Kasumi-1 (cell line): Measurements from ENCODE around the gene PRKN.

Experiments used
- DNase-seq, 2 experiments: peaks; one replicate each; lab custom pipeline; 2025; lab: John Stamatoyannopoulos, UW

Gene PRKN

DNA sequence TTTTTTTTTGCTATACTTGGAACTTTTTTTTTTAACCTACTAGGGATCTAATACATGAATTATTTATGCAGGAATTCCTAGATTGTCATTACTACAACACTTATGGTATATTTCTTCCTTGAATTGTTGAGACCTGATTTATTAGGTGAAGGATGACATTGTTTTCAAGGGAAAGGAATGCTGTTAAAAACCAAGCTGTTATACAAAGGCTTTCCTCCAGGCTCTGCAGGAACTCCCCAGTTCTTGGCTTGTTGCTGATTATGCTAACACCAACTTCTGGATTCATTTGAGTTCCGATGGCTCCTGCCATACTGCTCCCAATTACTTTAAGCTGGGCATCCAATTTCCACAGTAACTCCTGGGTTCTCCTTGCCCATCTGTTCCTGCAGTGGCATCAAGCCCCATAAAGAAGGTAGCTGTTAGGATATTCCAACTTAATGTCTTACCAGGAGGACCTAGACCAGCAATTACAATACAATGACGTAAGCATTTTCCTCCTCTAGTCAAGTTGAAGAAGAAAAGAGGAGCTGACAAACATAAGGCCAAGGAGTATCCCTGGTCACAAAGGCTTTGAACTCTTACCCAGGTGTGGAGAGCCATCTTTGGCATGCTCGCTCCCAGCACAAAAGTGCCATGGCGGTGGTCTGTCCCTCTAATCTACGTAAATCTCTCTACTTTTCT, 1237.8 kb downstream of the PRKN start:
- no peak for DNase-seq

DNA sequence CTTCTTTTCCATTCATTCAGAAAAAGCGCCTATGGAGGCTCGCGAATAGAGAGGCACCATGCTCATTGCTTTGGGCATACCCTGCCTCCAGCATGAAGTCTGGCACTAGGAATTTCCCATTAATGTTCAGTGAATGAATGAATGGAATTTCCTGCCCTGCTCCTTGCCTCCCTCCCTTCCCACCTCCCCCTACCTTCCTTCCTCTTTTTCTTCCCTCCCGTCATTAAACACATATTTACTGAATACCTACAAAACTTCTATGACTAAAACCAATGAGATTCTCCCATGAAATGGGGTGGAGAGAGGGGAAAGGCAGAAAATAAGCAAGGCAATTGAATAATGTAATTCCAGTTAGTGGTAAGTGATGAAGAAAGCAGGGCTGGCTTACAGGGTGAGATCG, 1239.9 kb downstream of the PRKN start:
- no peak for DNase-seq

DNA sequence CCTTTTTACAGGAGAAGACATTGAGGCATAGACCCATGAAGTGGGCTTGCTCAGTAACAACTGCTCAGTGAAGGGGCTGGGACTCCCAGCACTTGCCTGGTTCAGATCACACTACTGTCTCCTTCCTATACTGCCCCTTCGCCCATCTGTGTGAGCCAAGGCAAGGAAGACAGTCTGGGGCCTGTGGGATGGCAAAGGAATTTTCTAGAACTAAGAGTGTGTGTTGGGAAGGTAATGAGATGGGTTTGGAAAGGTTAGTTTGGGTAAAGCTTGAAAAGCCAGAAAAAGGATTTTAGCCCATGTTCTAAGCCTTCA, 1240.4 kb downstream of the PRKN start:
- no peak for DNase-seq

DNA sequence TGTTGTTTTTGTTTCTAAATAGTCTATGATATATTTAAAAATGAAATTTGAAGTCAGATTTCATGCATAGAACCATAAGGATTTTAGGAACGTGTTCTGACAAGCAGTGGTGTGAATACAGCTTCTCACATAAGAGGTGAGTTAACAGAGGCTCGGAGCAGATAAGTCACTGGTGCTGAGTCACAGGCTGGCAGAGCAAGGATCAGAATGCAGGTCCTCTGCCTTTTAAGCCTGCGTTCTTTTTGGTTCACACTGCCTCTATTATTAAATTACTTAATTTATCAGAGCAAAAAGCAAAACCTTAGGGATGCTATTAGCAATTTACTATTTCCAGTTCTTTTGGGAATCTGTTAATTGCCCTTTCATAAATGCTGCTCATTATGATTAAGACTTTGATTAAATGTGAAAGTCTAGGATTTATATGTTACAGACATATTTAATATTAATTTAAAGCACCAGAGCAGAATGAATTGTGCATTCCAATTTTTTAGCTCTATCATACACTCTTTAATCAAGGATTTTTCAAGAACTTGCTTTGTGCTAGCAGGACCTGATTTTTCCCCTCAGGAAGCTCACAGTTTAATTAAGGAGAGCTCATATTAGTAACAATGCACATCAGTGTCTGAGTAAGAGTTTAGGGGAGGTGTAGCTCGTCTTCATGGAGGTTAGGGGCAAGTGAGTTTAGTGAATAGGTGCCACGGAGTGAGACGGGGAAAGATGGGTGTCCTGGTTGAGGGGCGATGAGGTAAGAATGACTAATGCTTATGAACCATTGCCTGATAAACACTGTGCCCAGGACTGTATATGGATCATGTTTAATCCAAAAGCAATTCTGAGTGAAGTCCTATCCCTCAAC, 1241.0 kb downstream of the PRKN start:
- no peak for DNase-seq

DNA sequence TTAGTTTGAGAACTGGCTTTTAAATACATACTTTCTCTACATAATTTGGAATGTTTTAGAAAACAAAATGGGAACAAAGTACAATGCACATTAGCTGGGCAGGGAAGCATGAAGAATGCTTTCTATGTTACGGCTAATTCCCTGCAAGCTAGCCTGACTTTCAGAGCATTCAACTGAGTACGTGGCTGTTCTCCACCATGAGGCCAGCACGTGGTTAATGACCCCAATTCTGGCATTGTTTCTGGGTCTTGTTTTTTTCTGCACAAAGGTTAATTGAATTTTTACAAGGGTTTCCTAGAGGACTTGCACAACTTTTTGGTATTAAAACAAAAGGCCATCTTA, 1245.1 kb downstream of the PRKN start:
- no peak for DNase-seq

DNA sequence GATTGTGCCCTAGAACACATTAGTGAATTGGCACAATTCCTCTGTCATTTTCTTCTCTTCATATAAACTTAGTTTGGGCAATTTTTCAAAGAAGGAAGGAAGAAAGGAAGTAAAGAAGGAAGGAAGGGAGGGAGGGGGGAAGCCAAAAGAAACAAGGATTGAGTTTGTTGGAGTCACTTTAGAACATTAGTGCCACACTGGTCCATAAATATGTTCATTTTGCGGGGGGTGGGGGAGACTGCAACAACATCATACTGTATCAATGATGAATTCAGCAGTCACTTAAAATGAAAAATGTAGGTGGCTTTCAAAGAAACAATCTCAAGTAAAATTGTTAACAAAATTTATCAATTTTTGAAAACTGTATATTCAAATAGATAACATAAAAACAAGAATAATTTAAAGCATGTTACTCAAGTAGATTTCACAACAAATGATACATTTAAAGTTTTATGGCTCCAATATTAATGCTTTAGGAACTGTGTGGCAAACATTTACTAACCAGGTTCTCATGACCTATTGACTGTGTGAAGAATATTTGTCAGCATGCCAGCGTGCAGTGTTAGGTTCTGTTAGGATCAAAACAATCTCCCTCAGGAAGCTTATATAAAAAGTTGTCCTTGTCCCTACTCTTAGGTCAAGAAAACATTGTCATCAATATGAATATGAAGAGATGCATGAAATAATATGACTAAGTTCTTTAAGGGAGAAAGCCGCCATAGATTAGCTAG, 1245.6 kb downstream of the PRKN start:
- DNase-seq, result no peak

DNA sequence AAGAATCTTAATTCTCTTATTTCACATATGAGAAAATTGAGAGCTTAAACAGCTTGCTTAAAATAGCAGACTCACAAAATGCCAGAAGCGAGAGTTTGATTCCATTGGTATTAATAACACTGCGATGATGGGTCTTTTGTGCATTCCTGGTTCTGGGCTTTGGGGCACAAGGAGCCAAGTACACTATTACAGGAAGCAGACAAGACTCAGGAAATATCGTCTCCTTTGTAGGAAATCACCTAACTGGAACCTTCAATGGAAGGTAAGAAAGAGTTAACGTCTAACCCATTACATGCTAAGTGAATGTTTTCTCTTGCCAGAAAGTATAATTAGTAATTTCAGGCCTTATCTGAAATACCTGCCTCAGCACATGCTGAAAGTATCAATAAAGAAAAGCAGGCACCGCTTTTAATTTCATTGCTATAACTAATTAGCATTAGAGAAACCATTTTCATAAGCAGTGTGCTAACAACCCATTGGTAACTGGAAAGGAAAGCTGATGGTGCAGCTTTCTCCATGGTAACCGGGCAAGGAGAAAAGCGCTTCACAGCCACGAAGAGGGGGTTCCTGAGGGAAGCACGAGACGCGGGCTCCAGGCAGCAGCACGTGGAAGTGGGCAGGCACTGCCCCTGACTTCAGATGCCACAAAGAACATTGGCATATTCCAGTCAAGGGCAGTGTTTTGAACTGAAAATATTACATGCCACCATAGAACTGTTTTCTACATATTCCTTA, 1247.0 kb downstream of the PRKN start:
- DNase-seq, result no peak

DNA sequence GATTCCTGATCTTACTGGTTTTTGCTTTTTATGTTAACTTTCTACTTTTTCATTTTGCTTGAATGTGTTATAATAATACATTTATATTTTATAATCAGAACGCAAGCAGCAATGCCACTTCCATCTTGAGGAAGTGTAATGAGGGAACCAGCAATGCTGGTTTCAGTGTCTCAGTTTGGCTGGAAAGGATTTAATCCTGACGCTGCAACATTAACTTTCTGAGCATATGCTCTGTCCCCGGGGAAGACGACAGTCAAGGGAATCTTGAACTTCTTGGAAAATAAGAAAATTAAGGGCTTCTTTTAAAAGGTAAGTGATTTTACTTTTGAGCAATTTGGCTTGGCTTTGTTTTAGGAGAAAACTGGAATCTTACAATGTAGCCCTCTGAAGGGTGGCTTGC, 1248.2 kb downstream of the PRKN start:
- no peak for DNase-seq

DNA sequence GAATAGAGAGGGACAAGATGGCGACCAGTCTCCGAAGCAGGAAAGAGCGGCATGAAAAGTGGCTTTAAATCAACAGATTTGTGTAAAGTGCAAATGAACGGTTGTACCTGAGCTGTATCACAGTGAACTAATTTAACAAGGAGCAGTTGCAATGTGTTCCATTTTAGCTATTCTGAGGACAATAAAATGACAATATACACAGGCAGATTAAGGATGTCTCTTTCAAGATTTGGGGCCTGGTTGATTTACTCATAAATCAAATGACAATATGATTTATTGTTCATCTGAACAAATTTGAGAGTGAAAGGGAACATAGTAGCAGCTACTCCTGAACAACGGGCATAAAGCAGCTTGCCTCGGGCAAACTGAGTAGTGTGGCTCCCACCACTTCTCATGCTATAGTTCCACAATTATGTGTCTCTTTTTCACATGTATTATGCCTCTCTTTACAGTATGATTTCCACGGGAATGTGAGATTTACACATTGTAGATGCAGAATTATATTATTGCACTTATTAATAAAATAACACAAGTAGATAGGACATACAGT, 1249.6 kb downstream of the PRKN start:
- no peak for DNase-seq

DNA sequence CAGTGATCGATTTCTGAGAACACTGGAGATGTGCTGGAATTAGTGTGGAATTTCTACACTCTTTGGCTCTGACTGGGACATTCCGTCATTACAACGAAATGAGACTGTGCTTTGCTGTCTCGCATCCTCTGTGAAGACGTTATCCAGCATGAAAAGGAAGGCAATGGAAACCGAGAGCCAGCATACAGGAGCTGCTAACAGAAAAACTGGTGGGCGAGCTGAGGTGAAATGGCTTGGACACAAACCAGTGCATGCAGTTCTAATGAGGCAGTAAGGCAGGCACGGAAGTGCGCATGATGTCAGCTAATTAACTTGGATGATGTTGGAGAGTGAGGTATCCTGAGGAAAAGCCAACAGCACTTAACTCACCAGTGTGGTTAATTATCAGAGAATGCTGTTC, 1250.9 kb downstream of the PRKN start:
- no peak for DNase-seq

DNA sequence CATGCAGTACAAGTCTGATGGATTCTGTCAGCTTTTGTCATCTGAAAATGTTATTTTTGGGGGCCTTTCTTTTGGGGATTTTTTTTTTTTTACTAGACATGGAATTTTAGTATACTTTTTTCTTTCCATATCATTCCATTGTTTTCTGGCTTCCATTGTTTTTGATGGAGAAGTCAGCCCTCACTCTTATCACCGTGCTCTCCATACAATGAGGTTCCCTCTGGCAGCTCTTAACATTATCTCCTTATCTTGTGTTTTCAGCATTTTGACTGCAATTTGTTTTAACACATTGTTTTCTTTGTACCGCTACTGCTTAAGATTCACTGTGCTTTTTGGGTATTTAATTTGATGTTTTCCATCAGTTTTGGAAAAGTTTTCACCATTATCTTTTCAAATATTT, 1262.2 kb downstream of the PRKN start:
- DNase-seq, result no peak

DNA sequence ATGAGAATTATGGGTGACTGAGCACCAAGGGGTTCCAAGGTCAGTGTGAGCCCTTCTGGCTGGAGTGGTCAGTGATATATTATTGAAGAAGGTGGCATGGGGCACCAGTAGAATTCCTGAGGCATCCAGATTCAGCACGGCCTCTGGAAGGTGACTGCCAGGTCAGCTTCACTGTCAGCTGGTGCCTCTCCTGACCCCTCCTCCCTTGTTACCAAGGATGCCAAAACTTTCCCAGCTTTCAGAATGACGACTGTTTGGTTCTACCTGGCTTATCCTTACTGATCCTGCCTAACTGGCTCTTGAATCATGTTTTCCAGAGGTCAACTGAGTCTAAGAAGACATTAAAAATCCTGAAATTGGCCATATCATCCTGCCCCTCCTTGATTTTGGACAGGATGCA, 1264.5 kb downstream of the PRKN start:
- DNase-seq, result no peak

DNA sequence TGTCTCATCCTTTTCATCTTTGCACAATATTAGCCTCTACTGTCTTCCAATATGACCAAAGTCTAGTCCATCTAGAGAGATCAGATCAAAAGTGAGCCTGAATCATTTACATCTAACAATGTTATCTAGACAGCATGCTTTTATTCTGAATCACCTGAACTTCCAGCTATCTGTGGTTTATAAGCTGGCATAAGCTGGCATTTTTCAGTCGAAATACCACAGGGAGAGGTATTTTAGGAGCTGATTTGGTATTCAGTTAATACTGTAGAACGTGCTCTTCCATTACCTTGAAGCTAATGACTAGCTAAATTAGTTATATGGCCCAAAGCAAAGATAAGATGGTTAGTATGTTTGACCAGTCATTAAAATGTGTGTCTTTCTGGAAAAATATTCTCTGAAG, 1265.4 kb downstream of the PRKN start:
- DNase-seq, result no peak

DNA sequence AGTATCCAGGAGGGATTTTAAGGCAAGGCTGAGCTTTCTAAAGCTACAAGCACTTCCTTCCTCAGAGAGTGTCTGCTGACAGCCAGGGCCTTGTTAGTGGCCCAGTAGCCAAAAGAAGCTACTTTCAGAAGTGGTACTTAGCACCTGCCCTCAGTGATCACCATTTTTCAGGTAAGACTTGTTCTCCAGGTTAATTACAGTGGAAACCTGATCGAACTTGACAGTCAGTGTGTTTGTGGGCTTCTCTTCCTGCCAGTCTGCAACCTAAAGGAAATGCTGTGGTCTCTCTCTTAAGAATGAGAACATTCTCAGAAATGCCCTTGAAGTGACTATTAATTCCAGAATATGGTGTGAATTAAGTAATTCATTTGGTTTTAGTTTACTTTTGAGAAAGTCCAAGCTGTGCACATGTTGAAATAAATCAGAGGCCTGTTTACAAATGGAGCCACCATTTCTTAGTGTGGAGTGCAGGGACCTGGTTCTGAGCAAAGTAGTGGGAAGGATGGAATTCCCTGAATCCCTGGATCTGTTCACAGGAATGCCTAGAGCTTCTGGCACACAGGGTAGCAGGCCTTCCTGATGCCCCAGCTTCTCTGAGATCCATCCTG, 1268.5 kb downstream of the PRKN start:
- DNase-seq, result no peak

DNA sequence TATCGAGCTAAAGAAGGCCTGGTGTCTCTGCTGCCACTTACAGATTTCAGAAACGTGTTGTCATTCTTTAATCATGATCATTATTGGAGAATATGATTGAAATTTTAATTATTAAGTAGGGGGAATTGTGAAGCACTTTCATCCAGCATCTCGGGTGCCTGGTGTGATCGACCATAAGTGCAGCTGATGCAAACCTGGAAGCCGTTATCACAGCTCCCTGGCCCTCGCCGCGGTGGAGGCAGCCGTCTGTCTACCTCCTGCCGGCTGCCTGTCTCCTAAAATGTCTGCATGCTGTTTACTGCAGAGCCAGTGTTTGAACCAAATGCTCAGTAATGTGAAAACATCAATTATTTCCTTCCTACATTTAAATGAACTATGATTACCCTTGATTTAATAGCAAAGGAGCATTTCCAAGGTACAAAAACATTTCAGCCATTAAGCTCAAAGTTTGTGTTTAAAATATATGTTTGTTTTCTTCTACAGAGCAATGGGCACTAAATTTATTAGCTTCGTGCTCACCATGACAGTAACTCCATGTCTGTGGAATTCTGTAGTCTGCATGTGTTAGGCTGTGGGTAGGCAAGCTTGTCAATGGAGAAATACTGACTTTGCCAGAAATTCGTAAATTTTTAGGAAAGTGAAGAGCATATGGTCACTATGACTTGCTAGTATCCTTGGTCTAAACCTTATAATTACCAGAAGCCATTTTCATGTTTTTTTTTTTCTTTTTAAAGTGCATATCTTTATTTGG, 1269.2 kb downstream of the PRKN start:
- DNase-seq, result no peak

DNA sequence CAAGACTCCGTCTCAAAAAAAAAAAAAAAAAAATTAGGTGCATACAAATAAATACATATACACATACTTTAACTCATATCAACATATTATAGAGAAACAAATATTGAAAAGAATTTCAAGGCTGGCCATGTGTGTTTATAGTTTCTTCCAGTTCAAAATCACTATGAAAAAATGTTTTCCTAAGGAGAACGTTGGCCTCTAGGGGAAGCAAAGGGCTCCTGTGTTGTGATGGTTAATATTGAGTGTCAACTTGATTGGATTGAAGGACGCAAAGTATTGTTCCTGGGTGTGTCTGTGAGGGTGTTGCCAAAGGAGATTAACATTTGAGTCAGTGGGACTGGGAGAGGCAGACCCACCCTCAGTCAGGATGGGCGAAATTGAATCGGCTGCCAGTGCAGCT, 1271.7 kb downstream of the PRKN start:
- DNase-seq, result no peak

DNA sequence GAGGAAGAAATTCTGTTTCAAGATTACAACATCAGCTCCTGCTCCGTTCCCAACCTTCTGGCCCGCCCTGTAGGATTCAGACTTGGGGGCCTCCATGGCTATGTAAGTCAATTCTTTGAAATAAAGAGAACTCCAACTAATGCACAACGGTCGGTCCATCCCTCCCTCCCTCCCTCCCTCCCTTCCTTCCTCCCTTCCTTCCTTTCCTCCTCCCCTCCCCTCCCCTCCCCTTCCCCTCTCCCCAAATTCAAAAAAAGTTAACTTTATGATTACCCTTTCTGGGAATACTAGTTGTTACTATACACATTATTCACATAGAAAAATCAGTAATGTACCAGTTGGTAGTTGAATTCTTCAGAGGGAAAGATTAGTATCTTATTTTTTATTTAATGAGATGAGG, 1274.0 kb downstream of the PRKN start:
- DNase-seq, result no peak

DNA sequence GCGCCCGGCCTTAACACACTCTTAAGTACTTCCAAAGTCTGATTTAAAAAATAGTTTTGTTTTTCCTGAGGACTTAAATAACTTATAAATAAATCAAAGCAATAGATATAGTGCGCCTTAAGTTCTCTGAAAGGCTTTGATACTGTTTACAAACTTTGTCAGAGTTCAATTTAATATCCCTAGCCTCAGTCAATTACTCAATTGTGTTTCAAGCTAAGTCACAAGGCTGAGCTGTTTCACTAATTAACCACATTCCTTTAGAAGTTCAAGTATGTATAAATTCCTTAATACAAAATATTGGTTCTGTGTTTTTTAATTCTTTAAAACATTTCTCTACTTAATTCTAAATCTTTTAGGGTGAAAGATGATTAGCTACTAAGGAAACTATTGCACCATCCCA, 1275.3 kb downstream of the PRKN start:
- no peak for DNase-seq

DNA sequence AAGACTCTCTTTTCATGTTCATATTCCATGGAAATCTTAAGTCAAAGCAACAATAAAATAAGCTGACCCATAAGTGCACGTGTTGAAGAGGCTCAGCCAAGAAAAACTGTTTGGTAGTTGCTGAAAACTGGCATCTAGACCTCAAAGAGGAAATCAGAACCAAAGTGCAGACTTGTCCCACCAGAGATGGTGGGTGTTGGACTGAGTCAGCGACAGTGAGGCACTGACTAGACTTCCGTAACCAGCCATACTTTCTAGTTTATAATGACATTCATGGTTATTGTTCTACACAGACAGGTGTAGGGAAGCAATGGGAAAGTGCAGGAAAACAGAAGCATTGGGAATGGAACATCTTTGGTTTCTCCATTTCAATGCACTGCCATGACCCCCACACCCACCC, 1278.0 kb downstream of the PRKN start:
- no peak for DNase-seq

DNA sequence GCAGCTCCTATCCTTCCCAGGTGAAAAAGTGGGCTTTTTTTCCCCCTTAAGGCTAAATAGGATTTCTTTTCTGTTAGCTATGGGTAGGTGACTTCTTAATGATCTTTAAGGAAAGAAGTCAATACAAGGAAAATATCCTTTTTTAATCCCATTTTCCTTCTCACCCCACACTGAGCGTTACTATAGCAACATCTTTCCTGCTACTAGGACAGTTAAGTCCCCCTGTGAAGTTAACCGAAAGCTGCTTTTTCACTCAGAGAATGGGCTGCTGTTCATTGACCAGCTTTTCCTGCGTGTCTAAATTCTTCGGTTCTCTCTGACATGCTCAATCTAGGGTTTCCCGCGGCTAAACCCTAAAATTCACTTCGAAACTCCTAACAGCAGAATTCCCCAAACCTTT, 1280.6 kb downstream of the PRKN start:
- DNase-seq, result no peak

DNA sequence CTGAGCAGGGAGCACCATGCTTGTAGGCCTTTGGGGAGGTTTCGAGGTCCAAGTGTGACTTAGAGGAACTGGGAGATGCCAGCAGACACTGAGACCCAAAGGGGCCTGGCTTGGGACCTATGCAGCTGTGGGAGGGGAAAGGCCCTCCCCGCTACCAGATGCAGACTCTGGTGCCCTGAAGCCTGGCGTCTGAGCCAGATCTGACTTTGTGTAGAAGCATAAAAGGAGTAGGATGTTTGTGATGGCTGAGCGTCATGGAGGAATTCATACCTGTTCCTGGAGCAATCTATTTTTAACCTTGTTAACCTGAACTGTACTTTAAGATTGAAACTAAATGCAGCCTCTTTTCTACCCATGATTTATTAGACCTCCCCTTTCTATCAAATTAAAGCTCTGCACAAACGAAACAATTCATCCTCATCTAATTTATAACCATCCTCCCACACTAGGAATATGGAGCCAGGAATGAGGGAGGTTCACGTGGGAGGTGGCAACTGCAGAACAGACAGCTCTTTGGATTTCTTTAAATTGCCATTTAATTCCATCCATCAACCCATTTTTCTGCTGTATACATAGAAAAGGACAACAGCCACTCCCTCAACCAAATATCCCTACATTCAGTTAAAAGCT, 1281.2 kb downstream of the PRKN start:
- no peak for DNase-seq
